BLaER1 treated with 17β-estradiol and CSF1 and Interleukin-3, amounts not matched to agents 10 nM and 100 nM (cell line): ENCODE results near the gene CDC7.
A peak's percentile ranks its signal among the peaks of the same experiment; 100 is the strongest.

Source experiments
- H3K27ac ChIP-seq, 11 experiments: shearing (Covaris generic); formaldehyde crosslinking; 2 replicates each; pipeline ENCODE4 v1.8.1; 2022
- H3K27me3 ChIP-seq, 11 experiments: shearing (Covaris generic); formaldehyde crosslinking; 2 replicates each; pipeline ENCODE4 v1.8.1; 2022
- H3K36me3 ChIP-seq, 11 experiments: shearing (Covaris generic); formaldehyde crosslinking; 2 replicates each; pipeline ENCODE4 v1.8.1; 2022
- H3K4me1 ChIP-seq, 10 experiments: shearing (Covaris generic); formaldehyde crosslinking; 2 replicates each; pipeline ENCODE4 v1.8.1; 2022
- H3K4me2 ChIP-seq, 11 experiments: shearing (Covaris generic); formaldehyde crosslinking; 2 replicates each; pipeline ENCODE4 v1.8.1; 2022
- H3K4me3 ChIP-seq, 10 experiments: shearing (Covaris generic); formaldehyde crosslinking; 2 replicates each; pipeline ENCODE4 v1.8.1; 2022
- H3K9ac ChIP-seq, 11 experiments: shearing (Covaris generic); formaldehyde crosslinking; 2 replicates each; pipeline ENCODE4 v1.8.1; 2022
- H3K9me3 ChIP-seq, 11 experiments: shearing (Covaris generic); formaldehyde crosslinking; replicated peaks in 1 of 11; 2 replicates each; pipeline ENCODE4 v1.8.1; 2022
- H4K20me1 ChIP-seq, 11 experiments: shearing (Covaris generic); formaldehyde crosslinking; 2 replicates each; pipeline ENCODE4 v1.8.1; 2022
- Cebpa-rat ChIP-seq, 11 experiments: shearing (Covaris generic); IDR thresholded peaks; 2 replicates each; pipeline ENCODE4 v1.8.1; 2022

Gene CDC7

DNA sequence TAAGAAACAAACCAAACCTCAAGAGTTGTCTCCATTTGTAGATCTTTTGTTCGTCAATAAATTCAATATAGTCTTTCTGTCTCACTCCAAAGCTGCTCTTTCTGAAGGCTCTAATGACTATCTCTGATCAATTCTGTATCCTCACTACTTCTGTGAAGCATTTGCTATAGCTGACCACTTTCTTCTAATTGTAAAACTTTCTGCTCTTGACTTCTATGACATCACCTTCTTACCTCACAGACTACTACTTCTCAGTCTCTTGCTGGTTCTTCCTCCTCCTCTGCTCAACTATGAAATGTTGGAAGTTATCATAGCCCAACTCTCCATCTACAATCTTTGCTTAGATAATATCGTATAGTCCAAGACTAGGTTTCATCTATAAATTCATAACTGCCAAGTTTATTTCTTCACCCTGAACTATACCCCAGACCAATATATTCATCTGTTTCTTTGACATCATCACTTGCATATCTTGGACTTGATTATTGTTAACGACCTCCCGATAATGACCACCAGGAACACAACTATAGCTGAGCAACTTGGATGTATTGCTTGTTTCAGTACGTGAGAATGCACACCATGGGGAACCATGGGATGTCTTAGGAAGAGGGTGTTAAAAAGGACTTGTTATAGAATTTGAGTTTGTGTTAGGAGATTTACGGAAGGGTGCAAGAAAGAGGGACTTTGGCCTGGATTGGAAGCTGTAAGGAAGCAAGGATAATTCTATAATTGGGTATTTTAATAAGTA, 2.0 kb upstream of the CDC7 start:
- no peaks in the 10 kb centered on the region for H3K9me3 ChIP-seq

GRCh38 chr1:91499346-91499745, 1.3 kb upstream of the CDC7 start:
- TF ChIP-seq Cebpa-rat (IDR thresholded peaks at IDR 0.05), result no peak
- Histone ChIP-seq H3K9ac (no peak overlapping the region), H3K27ac (peak overlapping the region in 4 of 11 experiments; percentile 87 to 97 (median 94); a peak in 7 of 22 replicates), H3K4me3 (no peak overlapping the region), H4K20me1 (no peaks in the 10 kb centered on the region), H3K4me2 (peak overlapping the region in 7 of 11 experiments; percentile 77 to 88 (median 81); a peak in 12 of 22 replicates), H3K9me3 (no peaks in the 10 kb centered on the region), H3K36me3 (peaks cover 0 to 5% (median 0%) of the 10 kb centered on the region in 11 experiments; a peak in 3 of 22 replicates), H3K4me1 (peaks cover 24 to 36% (median 33%) of the 10 kb centered on the region in 10 experiments), H3K27me3 (no peaks in the 10 kb centered on the region)

More for the DNA sequence above, 2.0 kb upstream of the CDC7 start:
- Histone ChIP-seq H3K4me3 (no peak overlapping the region), H3K27me3 (no peaks in the 10 kb centered on the region), H3K27ac (no peak overlapping the region), H3K9ac (no peak overlapping the region), H3K36me3 (no peaks in the 10 kb centered on the region), H4K20me1 (no peaks in the 10 kb centered on the region), H3K4me2 (no peak overlapping the region), H3K4me1 (peaks cover 24 to 33% (median 28%) of the 10 kb centered on the region in 10 experiments)
- no peak for TF ChIP-seq Cebpa-rat (IDR thresholded peaks at IDR 0.05)

DNA sequence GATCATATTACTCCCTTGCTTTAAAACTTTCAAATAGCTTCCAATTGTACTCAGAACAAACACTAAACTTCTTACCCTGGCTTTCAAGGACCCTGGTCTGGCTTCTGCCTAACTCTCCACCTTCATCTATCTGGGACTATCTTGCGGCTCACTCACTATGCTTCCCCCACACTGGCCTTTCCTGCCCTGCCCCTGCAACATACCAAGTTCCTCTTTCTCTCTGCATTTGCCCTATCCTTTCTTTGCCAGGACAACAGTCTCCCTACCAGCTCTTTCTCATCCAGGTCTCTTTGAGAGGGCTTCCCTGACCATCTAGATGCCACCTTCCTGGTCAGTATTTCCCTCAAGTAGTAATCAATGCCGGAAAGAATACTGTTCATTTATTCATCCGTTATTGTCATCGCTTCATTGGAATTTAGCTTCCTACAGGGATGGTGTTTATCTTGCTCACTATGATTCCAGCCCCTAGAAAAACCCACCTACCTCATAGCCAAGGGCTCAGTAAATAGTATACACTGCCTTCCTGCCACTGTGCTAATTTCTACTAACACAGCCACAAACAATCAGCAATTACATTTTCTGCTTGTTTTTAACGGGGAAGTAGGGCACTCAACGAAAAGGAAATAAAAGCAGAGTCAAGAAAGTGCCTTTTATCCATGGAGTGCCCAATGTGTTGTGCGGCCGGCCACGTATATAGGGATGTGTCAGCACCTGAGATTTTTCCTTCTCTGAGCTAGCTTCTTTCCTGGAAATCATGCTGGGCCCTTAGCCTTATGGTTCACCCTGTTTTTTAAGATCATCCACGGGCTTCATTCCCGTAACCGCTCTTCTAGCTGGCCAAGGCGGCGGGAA, 521 bp upstream of the CDC7 start:
- Histone ChIP-seq H3K4me1 (peaks cover 27 to 44% (median 39%) of the 10 kb centered on the region in 10 experiments), H3K4me2 (peak overlapping the region; percentile 77 to 89 (median 81)), H3K4me3 (peak overlapping the region; percentile 67 to 86 (median 76)), H3K27ac (peak overlapping the region; percentile 48 to 97 (median 92); a peak in 21 of 22 replicates), H3K9me3 (no peaks in the 10 kb centered on the region), H3K27me3 (no peaks in the 10 kb centered on the region), H3K36me3 (peaks cover 0 to 11% (median 0%) of the 10 kb centered on the region in 11 experiments; a peak in 6 of 22 replicates), H3K9ac (peak overlapping the region; percentile 71 to 97 (median 91)), H4K20me1 (no peaks in the 10 kb centered on the region)
- TF ChIP-seq Cebpa-rat (IDR thresholded peaks at IDR 0.05), result peak in 1 of 11 experiments; percentile 86; a peak in 4 of 22 replicates

GRCh38 chr1:91501523-91501851, 836 bp downstream of the CDC7 start:
- peaks cover 37 to 56% (median 51%) of the 10 kb centered on the region in 10 experiments for H3K4me1 ChIP-seq
- no peak for TF ChIP-seq Cebpa-rat (IDR thresholded peaks at IDR 0.05)
- H3K9me3 ChIP-seq, result no peaks in the 10 kb centered on the region
- H3K9ac ChIP-seq, result peak overlapping the region; percentile 71 to 97 (median 91)
- peak overlapping the region in 10 of 11 experiments; percentile 65 to 97 (median 92); a peak in 20 of 22 replicates for H3K27ac ChIP-seq
- no peaks in the 10 kb centered on the region for H3K27me3 ChIP-seq
- H3K4me3 ChIP-seq, result peak overlapping the region; percentile 67 to 86 (median 76)
- peaks cover 0 to 11% (median 0%) of the 10 kb centered on the region in 11 experiments; a peak in 2 of 22 replicates for H4K20me1 ChIP-seq
- peaks cover 0 to 23% (median 4%) of the 10 kb centered on the region in 11 experiments; a peak in 7 of 22 replicates for H3K36me3 ChIP-seq
- H3K4me2 ChIP-seq, result peak overlapping the region; percentile 77 to 89 (median 82)

DNA sequence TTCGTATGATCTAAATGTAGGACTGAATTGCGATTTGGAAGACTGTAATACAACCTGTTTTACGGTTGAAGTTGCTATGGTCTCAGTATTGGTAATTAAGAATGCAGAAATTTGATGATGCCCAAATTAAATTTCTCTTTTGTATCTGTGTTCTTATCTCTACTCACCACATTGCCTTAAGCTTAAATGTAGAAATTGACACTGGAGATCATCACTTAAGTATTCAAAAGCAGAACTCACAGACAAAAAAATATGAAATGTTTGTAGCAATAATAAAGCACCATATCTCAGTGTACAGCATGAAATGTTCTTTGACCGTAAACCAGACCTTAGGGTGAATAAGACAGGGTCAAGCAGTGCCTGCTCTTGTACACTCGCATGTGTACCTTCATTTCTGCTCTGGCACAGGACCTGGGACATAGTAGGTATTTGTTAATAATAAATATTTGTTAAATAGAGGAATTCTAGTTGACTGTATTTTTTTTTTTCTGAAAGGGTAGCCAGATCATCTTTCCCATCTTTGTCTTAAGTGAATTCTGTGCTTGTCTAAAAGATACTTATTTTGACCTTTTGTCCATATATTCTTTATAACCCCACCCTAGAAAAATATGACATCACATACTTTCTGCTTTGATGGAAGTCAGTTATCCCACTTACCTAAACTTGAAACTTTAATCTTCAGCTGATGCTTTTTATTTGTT, 1.5 kb downstream of the CDC7 start:
- H3K27me3 ChIP-seq, result no peaks in the 10 kb centered on the region
- H3K27ac ChIP-seq, result peak overlapping the region in 9 of 11 experiments; percentile 87 to 97 (median 92); a peak in 17 of 22 replicates
- peak overlapping the region; percentile 71 to 97 (median 91); a peak in 21 of 22 replicates for H3K9ac ChIP-seq
- peaks cover 0 to 12% (median 0%) of the 10 kb centered on the region in 11 experiments; a peak in 4 of 22 replicates for H4K20me1 ChIP-seq
- H3K4me1 ChIP-seq, result peaks cover 37 to 62% (median 52%) of the 10 kb centered on the region in 10 experiments
- H3K9me3 ChIP-seq, result no peaks in the 10 kb centered on the region
- no peak for TF ChIP-seq Cebpa-rat (IDR thresholded peaks at IDR 0.05)
- peaks cover 0 to 28% (median 5%) of the 10 kb centered on the region in 11 experiments; a peak in 7 of 22 replicates for H3K36me3 ChIP-seq
- peak overlapping the region; percentile 77 to 89 (median 82); a peak in 21 of 22 replicates for H3K4me2 ChIP-seq
- H3K4me3 ChIP-seq, result peak overlapping the region; percentile 67 to 86 (median 76)

- Histone ChIP-seq H3K9me3 (no peaks in the 10 kb centered on the region), H3K9ac (peak overlapping the region in 9 of 11 experiments; percentile 83 to 97 (median 92); a peak in 18 of 22 replicates), H3K4me2 (peak overlapping the region; percentile 77 to 89 (median 82); a peak in 21 of 22 replicates), H3K4me3 (peak overlapping the region in 8 of 10 experiments; percentile 69 to 86 (median 80); a peak in 14 of 20 replicates), H3K36me3 (peaks cover 0 to 28% (median 5%) of the 10 kb centered on the region in 11 experiments; a peak in 7 of 22 replicates), H4K20me1 (peaks cover 0 to 12% (median 0%) of the 10 kb centered on the region in 11 experiments; a peak in 4 of 22 replicates), H3K4me1 (peaks cover 37 to 62% (median 52%) of the 10 kb centered on the region in 10 experiments), H3K27me3 (no peaks in the 10 kb centered on the region), H3K27ac (peak overlapping the region in 4 of 11 experiments; percentile 91 to 97 (median 92); a peak in 4 of 22 replicates)
- TF ChIP-seq Cebpa-rat (IDR thresholded peaks at IDR 0.05), result no peak
Measured at GRCh38 chr1:91502672-91503184, 2.1 kb downstream of the CDC7 start.

DNA sequence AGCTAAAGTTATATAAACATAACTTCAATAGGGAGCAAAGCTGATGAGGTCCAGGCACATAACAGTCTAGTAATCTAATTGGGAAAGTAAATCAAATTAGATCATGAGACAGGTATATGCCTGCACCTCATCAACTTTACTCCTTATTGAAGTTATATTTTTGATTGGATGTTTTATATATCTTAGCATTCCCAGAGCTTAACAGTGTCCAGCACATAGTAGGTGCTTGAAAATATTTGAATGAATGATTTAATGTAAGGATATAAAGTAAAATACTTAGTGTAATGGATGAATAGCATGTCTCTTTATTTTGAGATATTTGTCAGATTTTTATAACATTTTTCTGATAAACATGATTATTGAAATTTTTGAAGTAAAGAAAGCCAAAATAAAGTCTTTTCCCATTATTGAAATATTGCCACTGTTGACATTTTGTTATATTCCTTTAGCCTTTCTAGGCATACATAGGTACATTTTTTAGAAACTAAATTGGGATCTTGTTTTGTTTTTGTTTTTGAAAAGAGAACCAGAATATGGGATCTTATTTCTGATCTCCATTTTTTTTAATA, 2.8 kb downstream of the CDC7 start:
- Histone ChIP-seq H3K4me1 (peaks cover 37 to 66% (median 52%) of the 10 kb centered on the region in 10 experiments), H4K20me1 (peaks cover 0 to 12% (median 0%) of the 10 kb centered on the region in 11 experiments; a peak in 4 of 22 replicates), H3K27me3 (no peaks in the 10 kb centered on the region), H3K36me3 (peaks cover 0 to 33% (median 10%) of the 10 kb centered on the region in 11 experiments; a peak in 14 of 22 replicates), H3K4me3 (peak overlapping the region in 2 of 10 experiments; percentile 73 to 86; a peak in 2 of 20 replicates), H3K9me3 (no peaks in the 10 kb centered on the region), H3K9ac (peak overlapping the region in 1 of 11 experiments; percentile 91; a peak in 3 of 22 replicates), H3K4me2 (peak overlapping the region in 9 of 11 experiments; percentile 79 to 89 (median 82); a peak in 14 of 22 replicates), H3K27ac (no peak overlapping the region)
- no peak for TF ChIP-seq Cebpa-rat (IDR thresholded peaks at IDR 0.05)
